SK-N-SH (cell line): ENCODE measurements around the gene DYNC2LI1. TPM values are rescaled to one million over a fixed set of nuclear protein-coding genes. Genes with fewer than 3 reads are reported as not detected.

Source experiments
- CTCF ChIA-PET: fragments of 300-600, 350-600 bp; formaldehyde crosslinking; extraction: SDS; loops from one replicate; lab custom pipeline; 2021; lab: Yijun Ruan, JAX
- POLR2A ChIA-PET: fragments of 350-600 bp; sonication (Branson Sonifier 250); formaldehyde crosslinking; extraction: SDS; loops from one replicate; lab custom pipeline; 2020; ENCODE audit warnings: antibody characterized with exemption, inconsistent platforms; lab: Yijun Ruan, JAX
- DNase-seq: peaks from one replicate; pipeline ENCODE4 v3.0.0; 2012
- H2AFZ ChIP-seq: fragments of 200-600 bp; sonication (generic); 2 replicates; pipeline ENCODE4 v1.8.1; 2016; ENCODE audit warnings: antibody characterized with exemption, mild to moderate bottlenecking, low read depth
- H3F3A ChIP-seq: fragments of 200-600 bp; sonication (generic); replicated peaks from 2 replicates; pipeline ENCODE3; 2016; ENCODE audit warnings: antibody characterized with exemption, mild to moderate bottlenecking; ENCODE audit not compliant: insufficient read depth
- H3K27ac ChIP-seq, 2 experiments: fragments of 200-500 bp in 1 of 2; fragments of 200-600 bp in 1 of 2; sonication (Bioruptor generic) in 1 of 2; sonication (generic), shearing (Covaris generic) in 1 of 2; 2 replicates each; pipeline versions ENCODE4 v1.5.1 to v1.6.1; 2014 to 2016; ENCODE audit warnings: low read depth in 2 of 2, inconsistent platforms in 1 of 2, low read length in 1 of 2, mild to moderate bottlenecking in 1 of 2, mixed read lengths in 1 of 2
- H3K27me3 ChIP-seq: fragments of 200-600 bp; sonication (generic), shearing (Covaris generic); 2 replicates; pipeline ENCODE4 v1.6.1; 2016; ENCODE audit warnings: mixed run types; ENCODE audit not compliant: insufficient read depth
- H3K36me3 ChIP-seq, 2 experiments: fragments of 200-500 bp in 1 of 2; fragments of 200-600 bp in 1 of 2; sonication (Bioruptor generic) in 1 of 2; sonication (generic) in 1 of 2; replicated peaks in 1 of 2; 2 replicates each; pipeline versions ENCODE3 to v1.5.1; 2014 to 2016; ENCODE audit warnings: low read length in 1 of 2, mild to moderate bottlenecking in 1 of 2; ENCODE audit not compliant: insufficient read depth in 2 of 2, control insufficient read depth in 1 of 2
- H3K4me1 ChIP-seq, 2 experiments: fragments of 200-500 bp in 1 of 2; fragments of 200-600 bp in 1 of 2; sonication (Bioruptor generic) in 1 of 2; sonication (generic), shearing (Covaris generic) in 1 of 2; 2 replicates each; pipeline versions ENCODE4 v1.5.1 to v1.6.1; 2014 to 2016; ENCODE audit warnings: low read depth in 1 of 2, low read length in 1 of 2, mixed run types in 1 of 2; ENCODE audit not compliant: insufficient read depth in 2 of 2, control insufficient read depth in 1 of 2
- H3K4me2 ChIP-seq: fragments of 200-600 bp; sonication (generic), shearing (Covaris generic); 2 replicates; pipeline ENCODE4 v1.6.1; 2017; ENCODE audit warnings: mixed run types
- H3K4me3 ChIP-seq, 2 experiments: fragments of 200-500 bp in 1 of 2; fragments of 200-600 bp in 1 of 2; sonication (Bioruptor generic) in 1 of 2; sonication (generic), shearing (Covaris generic) in 1 of 2; 2 replicates each; pipeline versions ENCODE4 v1.5.1 to v1.8.1; 2014 to 2016; ENCODE audit warnings: low read depth in 2 of 2, inconsistent platforms in 1 of 2, low read length in 1 of 2, mild to moderate bottlenecking in 1 of 2, mixed read lengths in 1 of 2, moderate library complexity in 1 of 2
- H3K79me2 ChIP-seq: fragments of 200-600 bp; sonication (generic); 2 replicates; pipeline ENCODE4 v1.8.1; 2017; ENCODE audit warnings: mild to moderate bottlenecking; ENCODE audit not compliant: insufficient read depth
- H3K9ac ChIP-seq: fragments of 200-600 bp; sonication (generic); 2 replicates; pipeline ENCODE4 v1.6.1; 2017; ENCODE audit warnings: mixed run types
- H3K9me2 ChIP-seq: fragments of 200-600 bp; sonication (generic); 2 replicates; pipeline ENCODE4 v1.6.1; 2017; ENCODE audit warnings: mixed run types
- H3K9me3 ChIP-seq: fragments of 200-600 bp; sonication (generic); 2 replicates; pipeline ENCODE4 v1.6.1; 2017; ENCODE audit warnings: mixed run types, mild to moderate bottlenecking, moderate library complexity
- H4K20me1 ChIP-seq: fragments of 200-600 bp; sonication (generic); 2 replicates; pipeline ENCODE4 v1.6.1; 2017; ENCODE audit warnings: mild to moderate bottlenecking, mixed run types; ENCODE audit not compliant: insufficient read depth
- CTCF ChIP-seq: fragments of 200-600 bp; sonication (generic); IDR thresholded peaks from 2 replicates; pipeline ENCODE4 v1.6.1; 2017; ENCODE audit warnings: antibody characterized with exemption, mild to moderate bottlenecking, moderate library complexity
- EP300 ChIP-seq, 2 experiments: IDR thresholded peaks; 2 replicates each; pipeline versions ENCODE4 v1.4.0 to v1.6.1; 2012; ENCODE audit warnings: borderline replicate concordance in 1 of 2, low read depth in 1 of 2, low read length in 1 of 2
- FOSL2 ChIP-seq: IDR thresholded peaks from 2 replicates; pipeline ENCODE4 v1.4.0; 2012; ENCODE audit warnings: low read depth, mild to moderate bottlenecking, moderate library complexity, borderline replicate concordance
- GATA2 ChIP-seq: sonication (generic); formaldehyde crosslinking; IDR thresholded peaks from 2 replicates; pipeline ENCODE4 v1.5.0; 2020; ENCODE audit warnings: mild to moderate bottlenecking, missing genetic modification reagents
- MAX ChIP-seq: IDR thresholded peaks from 2 replicates; pipeline ENCODE4 v1.4.0; 2012; ENCODE audit warnings: low read depth
- MEF2A ChIP-seq: IDR thresholded peaks from 2 replicates; pipeline ENCODE4 v1.4.0; 2012; ENCODE audit warnings: low read depth, borderline replicate concordance
- MXI1 ChIP-seq: IDR thresholded peaks from 2 replicates; pipeline ENCODE4 v1.6.1; 2012; ENCODE audit warnings: mild to moderate bottlenecking, low read depth, low read length, improper control_type of control experiment
- NFIC ChIP-seq: IDR thresholded peaks from 2 replicates; pipeline ENCODE4 v1.4.0; 2012; ENCODE audit warnings: borderline replicate concordance
- PBX3 ChIP-seq: IDR thresholded peaks from 2 replicates; pipeline ENCODE4; 2012
- POLR2AphosphoS5 ChIP-seq: IDR thresholded peaks from 2 replicates; pipeline ENCODE4 v1.6.1; 2012; ENCODE audit warnings: low read depth, low read length
- RCOR1 ChIP-seq: fragments of 150-350 bp; IDR thresholded peaks from 2 replicates; pipeline ENCODE4 v1.6.1; 2017; ENCODE audit warnings: antibody characterized with exemption, low read length
- RFX5 ChIP-seq: IDR thresholded peaks from 2 replicates; pipeline ENCODE4 v1.6.1; 2012; ENCODE audit warnings: mild to moderate bottlenecking, improper control_type of control experiment, low read length
- RXRA ChIP-seq: IDR thresholded peaks from 2 replicates; pipeline ENCODE4 v1.4.0; 2012; ENCODE audit warnings: low read depth, mild to moderate bottlenecking, borderline replicate concordance
- SIN3A ChIP-seq: IDR thresholded peaks from 2 replicates; pipeline ENCODE4 v1.6.1; 2012; ENCODE audit warnings: low read depth, mild to moderate bottlenecking, low read length, moderate library complexity, borderline replicate concordance
- TAF1 ChIP-seq: IDR thresholded peaks from 2 replicates; pipeline ENCODE4 v1.6.1; 2012; ENCODE audit warnings: low read depth, mild to moderate bottlenecking, low read length, moderate library complexity, borderline replicate concordance
- TCF12 ChIP-seq: IDR thresholded peaks from 2 replicates; pipeline ENCODE4 v1.4.0; 2012
- WGBS: methylation state at CpG from one replicate; pipeline ENCODE4 v1.1.6; 2017; ENCODE audit warnings: low lambda C conversion rate; 5-methylcytosine and 5-hydroxymethylcytosine counted together
- polyA plus RNA-seq, 3 experiments: library from polyadenylated mRNA; depleted of rRNA; stranded (reverse); fragments of >200 nt; gene quantifications; 2 replicates each; pipeline ENCODE4 v1.2.3, GENCODE V29; 2012

DYNC2LI1 gene
- polyA plus RNA-seq, 1 of the 3 experiments (the other 2 are of a cell fraction), result 20.4 TPM

- no peak for TF ChIP-seq PBX3
- TF ChIP-seq MAX, result no peak
- TF ChIP-seq TCF12, result no peak
- TF ChIP-seq RFX5, result no peak
These were observed 18.8 kb downstream of the DYNC2LI1 start (continued) for GRCh38 chr2:43792653-43793052.

GRCh38 chr2:43794956-43795355 is 21.1 kb downstream of the DYNC2LI1 start:
- Histone ChIP-seq H3K27ac (no peak overlapping the region), H3F3A (no peaks in the 10 kb centered on the region), H3K79me2 (no peaks in the 10 kb centered on the region), H4K20me1 (no peaks in the 10 kb centered on the region), H3K36me3 (peaks cover 24 to 44% of the 10 kb centered on the region in 2 experiments), H3K4me3 (no peak overlapping the region), H2AFZ (no peak overlapping the region), H3K4me1 (no peaks in the 10 kb centered on the region), H3K9me3 (no peaks in the 10 kb centered on the region), H3K27me3 (no peaks in the 10 kb centered on the region), H3K4me2 (no peak overlapping the region), H3K9me2 (no peaks in the 10 kb centered on the region), H3K9ac (no peak overlapping the region)
- ChIA-PET POLR2A (no interaction called here), CTCF (no interaction called here)
- WGBS, result 94% methylated on average over 9 of the region's 9 CpGs
- TF ChIP-seq CTCF (no peak), GATA2 (CRISPR knock-in tag) (no peak), MXI1 (no peak), TAF1 (no peak), POLR2AphosphoS5 (no peak), EP300 (IDR thresholded peaks at IDR 0.05; ENCODE audit: borderline replicate concordance in 1 of 2, low read depth in 1 of 2, low read length in 1 of 2) (no peak), FOSL2 (no peak), TCF12 (no peak), NFIC (no peak), MEF2A (no peak), RCOR1 (no peak), SIN3A (no peak), RFX5 (no peak), RXRA (no peak)
- no peak for DNase-seq
